ENCODE measurements around the gene PAPPA2. TPM values are rescaled to one million over a fixed set of nuclear protein-coding genes. Genes with fewer than 3 reads are reported as not detected.

Gene PAPPA2
- total RNA-seq, 1 experiment from 2014 or later = 0.03 TPM

- in situ Hi-C loops (cut with HindIII; ENCODE audit: low pct_unique_long_range_greater_than_20kb, low sequenced_read_pairs) (no loop called here), intact Hi-C loops (cut with micrococcal nuclease; ENCODE audit: unreplicated experiment) (no loop called here)
- Histone ChIP-seq H3K9me3 (ENCODE audit: control insufficient read depth, insufficient read depth, low read depth, low read length) (no peaks in the 10 kb centered on the region), H3K36me3 (ENCODE audit: control insufficient read depth, insufficient read depth, low read length) (no peaks in the 10 kb centered on the region), H3K27me3 (ENCODE audit: control insufficient read depth, insufficient read depth, low read length) (no peaks in the 10 kb centered on the region), H3K27ac (ENCODE audit: low read length) (no peak overlapping the region), H3K4me1 (ENCODE audit: control insufficient read depth, insufficient read depth, low read length) (no peaks in the 10 kb centered on the region), H3K4me3 (ENCODE audit: low read depth in 2 of 2, low read length in 2 of 2) (no peak overlapping the region)
- ChIA-PET CTCF (no interaction called here), POLR2A (no interaction called here)
- TF ChIP-seq TCF7L2 (IDR thresholded peaks at IDR 0.05; ENCODE audit: low read depth, low read length) (no peak), POLR2AphosphoS5 (IDR thresholded peaks at IDR 0.05; ENCODE audit: low read depth, low read length) (no peak), REST (IDR thresholded peaks at IDR 0.05; ENCODE audit: insufficient read depth in 1 of 2, low read depth in 2 of 2, low read length in 1 of 2) (no peak), SIN3A (IDR thresholded peaks at IDR 0.05; ENCODE audit: borderline replicate concordance, insufficient read depth, low read depth, low read length) (no peak), CTCF (IDR thresholded peaks at IDR 0.05) (no peak)
- ATAC-seq (no peak), DNase-seq (ENCODE audit: low read depth, low spot score) (no peak)
- no TSS peak for BruUV-seq (replicated peaks)
These were observed 113.7 kb downstream of the PAPPA2 start for GRCh38 chr1:176576670-176577069.

GRCh38 chr1:176577646-176578197 is 114.7 kb downstream of the PAPPA2 start:
- Histone ChIP-seq H3K27ac (ENCODE audit: low read length) (no peak overlapping the region), H3K4me1 (ENCODE audit: control insufficient read depth, insufficient read depth, low read length) (no peaks in the 10 kb centered on the region), H3K36me3 (ENCODE audit: control insufficient read depth, insufficient read depth, low read length) (no peaks in the 10 kb centered on the region), H3K9me3 (ENCODE audit: control insufficient read depth, insufficient read depth, low read depth, low read length) (no peaks in the 10 kb centered on the region), H3K27me3 (ENCODE audit: control insufficient read depth, insufficient read depth, low read length) (no peaks in the 10 kb centered on the region), H3K4me3 (ENCODE audit: low read depth in 2 of 2, low read length in 2 of 2) (no peak overlapping the region)
- in situ Hi-C loops (cut with HindIII; ENCODE audit: low pct_unique_long_range_greater_than_20kb, low sequenced_read_pairs) = no loop called here
- no peak for TF ChIP-seq SIN3A (IDR thresholded peaks at IDR 0.05; ENCODE audit: borderline replicate concordance, insufficient read depth, low read depth, low read length)
- no peak for TF ChIP-seq TCF7L2 (IDR thresholded peaks at IDR 0.05; ENCODE audit: low read depth, low read length)
- no peak for TF ChIP-seq REST (IDR thresholded peaks at IDR 0.05; ENCODE audit: insufficient read depth in 1 of 2, low read depth in 2 of 2, low read length in 1 of 2)
- no peak for TF ChIP-seq POLR2AphosphoS5 (IDR thresholded peaks at IDR 0.05; ENCODE audit: low read depth, low read length)
- no peak for TF ChIP-seq CTCF (IDR thresholded peaks at IDR 0.05)
- intact Hi-C loops (cut with micrococcal nuclease; ENCODE audit: unreplicated experiment) = no loop called here
- ATAC-seq = no peak
- ChIA-PET POLR2A (no interaction called here), CTCF (no interaction called here)
- BruUV-seq (replicated peaks) = no TSS peak
- DNase-seq (ENCODE audit: low read depth, low spot score) = no peak
